MG63 (cell line): ENCODE measurements around the gene HDAC2. TPM values are rescaled to one million over a fixed set of nuclear protein-coding genes. Genes with fewer than 3 reads are reported as not detected.
A peak's percentile ranks its signal among the peaks of the same experiment; 100 is the strongest.
"Not testable (repeated sequence)": the region's sequence is repeated elsewhere in the genome, so short reads cannot be mapped to it uniquely, and the experiment has no call there.

ENCODE experiments used
- DNase-seq: peaks from one replicate; pipeline ENCODE4 v3.0.0-alpha.2; 2020
- H3K27me3 ChIP-seq: fragments of 250-450 bp; sonication (Bioruptor Pico); 2 replicates; pipeline ENCODE4 v1.5.1; 2020; ENCODE audit warnings: mild to moderate bottlenecking, moderate library complexity
- H3K36me3 ChIP-seq: fragments of 250-450 bp; sonication (Bioruptor Pico); 2 replicates; pipeline ENCODE4 v1.5.1; 2020; ENCODE audit warnings: mild to moderate bottlenecking, moderate library complexity
- H3K4me3 ChIP-seq: fragments of 250-450 bp; sonication (Bioruptor Pico); 2 replicates; pipeline ENCODE4 v1.5.1; 2020; ENCODE audit warnings: mild to moderate bottlenecking, moderate library complexity
- H3K9me3 ChIP-seq: fragments of 250-450 bp; sonication (Bioruptor Pico); 2 replicates; pipeline ENCODE4 v1.5.1; 2020; ENCODE audit warnings: mild to moderate bottlenecking, moderate library complexity
- total RNA-seq: library from RNA; depleted of rRNA; stranded (reverse); fragments of >200 nt; shearing (Covaris generic); gene quantifications from 2 replicates; pipeline ENCODE4 v1.2.3, GENCODE V29; 2014; ENCODE audit warnings: low replicate concordance

Gene HDAC2
- total RNA-seq, 1 experiment from 2014 or later, result 163 TPM

DNA sequence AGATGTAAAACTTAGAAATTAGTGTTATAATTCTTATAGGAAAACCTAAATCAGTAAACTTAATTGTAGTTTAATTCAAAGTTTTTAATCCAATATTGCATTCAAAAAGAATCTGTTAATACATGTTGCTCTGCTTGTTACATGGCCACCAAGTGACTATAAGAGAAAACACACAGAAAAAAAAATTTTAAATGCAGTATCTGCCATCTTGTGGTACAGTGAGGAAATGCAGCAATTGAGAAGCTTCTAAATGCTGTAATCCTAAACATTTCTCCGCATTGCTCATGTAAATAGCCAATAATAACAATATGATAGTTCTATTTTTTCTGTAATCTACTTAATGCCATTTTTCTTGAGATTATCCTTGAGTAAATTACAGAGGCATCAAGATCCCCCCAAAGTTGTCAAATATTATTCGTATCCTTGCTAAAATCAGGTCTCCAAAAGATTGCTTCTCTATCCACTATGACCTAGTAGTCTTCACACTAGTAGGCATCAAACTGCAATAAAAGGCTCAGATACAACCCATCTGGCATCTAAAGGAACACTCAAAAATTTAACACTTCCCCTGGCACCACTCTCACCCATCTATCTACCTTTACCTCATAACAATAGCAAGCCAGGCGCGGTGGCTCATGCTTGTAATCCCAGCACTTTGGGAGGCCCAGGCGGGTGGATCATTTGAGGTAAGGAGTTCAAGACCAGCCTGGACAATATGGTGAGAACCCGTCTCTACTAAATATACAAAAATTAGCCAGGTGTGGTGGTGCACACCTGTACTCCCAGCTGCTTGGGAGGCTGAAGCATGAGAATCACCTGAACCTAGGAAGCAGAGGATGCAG lies 34.6 kb downstream of the HDAC2 start:
- no peak for DNase-seq
- Histone ChIP-seq H3K36me3 (peaks cover 40% of the 10 kb centered on the region), H3K4me3 (no peak overlapping the region), H3K9me3 (no peaks in the 10 kb centered on the region; the same call in 1 of the 2 replicates), H3K27me3 (no peaks in the 10 kb centered on the region)

DNA sequence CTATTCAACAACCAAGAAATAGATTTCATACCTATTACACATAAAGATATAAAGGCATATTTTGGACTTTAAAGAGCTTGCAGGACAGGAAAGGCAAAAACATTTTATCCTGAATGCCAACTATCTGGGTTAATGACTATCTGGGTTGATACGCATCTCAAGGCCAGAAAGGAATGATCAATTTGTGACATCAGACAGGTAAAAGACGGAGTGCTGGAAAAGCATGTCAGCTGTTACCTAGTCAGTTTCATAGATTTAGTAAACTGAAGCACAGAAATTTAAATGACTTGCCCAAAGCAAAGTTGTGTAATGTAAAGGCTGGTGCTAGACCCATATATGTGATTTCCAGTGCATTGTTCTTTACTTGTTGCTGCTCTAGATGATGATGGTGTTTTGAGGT lies 36.8 kb downstream of the HDAC2 start:
- no peaks in the 10 kb centered on the region; the same call in 1 of the 2 replicates for H3K9me3 ChIP-seq
- no peaks in the 10 kb centered on the region for H3K27me3 ChIP-seq
- DNase-seq, result no peak
- H3K36me3 ChIP-seq, result peaks cover 23% of the 10 kb centered on the region
- H3K4me3 ChIP-seq, result no peak overlapping the region

DNA sequence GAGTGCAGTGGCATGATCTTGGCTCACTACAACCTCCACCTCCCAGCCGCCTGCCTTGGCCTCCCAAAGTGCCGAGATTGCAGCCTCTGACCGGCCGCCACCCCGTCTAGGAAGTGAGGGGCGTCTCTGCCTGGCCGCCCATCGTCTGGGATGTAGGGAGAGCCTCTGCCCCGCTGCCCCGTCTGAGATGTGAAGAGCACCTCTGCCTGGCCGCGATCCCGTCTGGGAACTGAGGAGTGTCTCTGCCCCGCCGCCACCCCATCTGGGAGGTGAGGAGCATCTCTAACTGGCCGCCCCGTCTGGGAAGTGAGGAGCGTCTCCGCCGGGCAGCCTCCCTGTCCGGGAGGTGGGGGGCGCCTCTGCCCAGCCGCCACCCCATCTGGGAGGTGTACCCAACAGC lies 39.0 kb downstream of the HDAC2 start:
- not testable (repeated sequence) for DNase-seq, H3K4me3 ChIP-seq

DNA sequence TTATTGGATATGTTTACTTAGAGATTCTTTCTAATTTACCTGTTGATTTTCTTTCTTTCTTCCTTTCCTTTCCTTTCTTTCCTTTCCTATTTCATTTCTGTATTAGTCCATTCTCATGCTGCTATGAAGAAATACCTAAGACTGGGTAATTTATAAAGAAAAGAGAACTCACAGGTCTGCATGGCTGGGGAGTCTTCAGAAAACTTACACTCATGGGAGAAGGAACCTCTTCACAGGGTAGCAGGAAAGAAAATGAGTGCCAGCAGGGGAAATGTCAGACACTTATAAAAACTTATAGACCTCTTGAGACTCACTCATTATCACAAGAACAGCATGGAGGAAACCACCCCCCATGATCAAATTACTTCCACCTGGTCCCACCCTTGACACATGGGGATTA lies 40.8 kb downstream of the HDAC2 start:
- no peaks in the 10 kb centered on the region for H3K27me3 ChIP-seq
- DNase-seq, result no peak
- peaks cover 8% of the 10 kb centered on the region for H3K36me3 ChIP-seq
- no peaks in the 10 kb centered on the region; the same call in 1 of the 2 replicates for H3K9me3 ChIP-seq
- H3K4me3 ChIP-seq, result no peak overlapping the region

More for the DNA sequence above, 39.0 kb downstream of the HDAC2 start:
- not testable (repeated sequence) for H3K9me3 ChIP-seq, H3K27me3 ChIP-seq
- peaks cover 15% of the 10 kb centered on the region for H3K36me3 ChIP-seq

DNA sequence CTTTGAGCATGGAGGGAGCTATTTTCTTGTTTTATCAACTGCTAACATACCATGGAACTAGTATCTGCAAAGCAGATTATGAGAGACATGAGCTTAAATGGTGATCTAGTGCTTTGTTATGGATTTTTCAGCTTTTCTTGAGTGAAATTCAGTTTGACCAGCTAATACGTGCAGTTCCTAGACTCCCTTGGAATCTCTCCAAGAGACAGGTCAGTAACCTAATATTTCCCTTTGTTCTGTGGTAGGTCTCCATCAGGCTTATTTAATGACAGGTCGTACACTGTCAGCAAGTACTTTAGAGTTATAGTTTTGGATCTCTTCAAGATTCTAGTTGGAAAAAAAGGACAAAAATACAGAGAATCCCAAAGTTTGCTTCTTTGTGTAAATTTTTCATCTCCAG lies 43.9 kb downstream of the HDAC2 start:
- H3K36me3 ChIP-seq, result no peaks in the 10 kb centered on the region
- no peak overlapping the region for H3K4me3 ChIP-seq
- no peaks in the 10 kb centered on the region for H3K9me3 ChIP-seq
- no peaks in the 10 kb centered on the region for H3K27me3 ChIP-seq
- no peak for DNase-seq

GRCh38 chr6:113925378-113925777 lies 45.6 kb downstream of the HDAC2 start:
- Histone ChIP-seq H3K36me3 (no peaks in the 10 kb centered on the region), H3K4me3 (no peak overlapping the region), H3K9me3 (no peaks in the 10 kb centered on the region), H3K27me3 (no peaks in the 10 kb centered on the region)
- no peak for DNase-seq

GRCh38 chr6:113924312-113924723 lies 46.6 kb downstream of the HDAC2 start:
- no peaks in the 10 kb centered on the region for H3K27me3 ChIP-seq
- no peaks in the 10 kb centered on the region for H3K9me3 ChIP-seq
- no peak overlapping the region for H3K4me3 ChIP-seq
- no peaks in the 10 kb centered on the region for H3K36me3 ChIP-seq
- no peak for DNase-seq

- DNase-seq, result no peak
- Histone ChIP-seq H3K4me3 (no peak overlapping the region), H3K36me3 (no peaks in the 10 kb centered on the region), H3K9me3 (no peaks in the 10 kb centered on the region), H3K27me3 (no peaks in the 10 kb centered on the region)
Observed at GRCh38 chr6:113923526-113923925, 47.4 kb downstream of the HDAC2 start.

- H3K27me3 ChIP-seq, result no peaks in the 10 kb centered on the region
- no peak for DNase-seq
- peaks cover 2% of the 10 kb centered on the region; the same call in 1 of the 2 replicates for H3K9me3 ChIP-seq
- no peak overlapping the region for H3K4me3 ChIP-seq
- no peaks in the 10 kb centered on the region for H3K36me3 ChIP-seq
Observed at GRCh38 chr6:113921299-113921904, 49.5 kb downstream of the HDAC2 start.

DNA sequence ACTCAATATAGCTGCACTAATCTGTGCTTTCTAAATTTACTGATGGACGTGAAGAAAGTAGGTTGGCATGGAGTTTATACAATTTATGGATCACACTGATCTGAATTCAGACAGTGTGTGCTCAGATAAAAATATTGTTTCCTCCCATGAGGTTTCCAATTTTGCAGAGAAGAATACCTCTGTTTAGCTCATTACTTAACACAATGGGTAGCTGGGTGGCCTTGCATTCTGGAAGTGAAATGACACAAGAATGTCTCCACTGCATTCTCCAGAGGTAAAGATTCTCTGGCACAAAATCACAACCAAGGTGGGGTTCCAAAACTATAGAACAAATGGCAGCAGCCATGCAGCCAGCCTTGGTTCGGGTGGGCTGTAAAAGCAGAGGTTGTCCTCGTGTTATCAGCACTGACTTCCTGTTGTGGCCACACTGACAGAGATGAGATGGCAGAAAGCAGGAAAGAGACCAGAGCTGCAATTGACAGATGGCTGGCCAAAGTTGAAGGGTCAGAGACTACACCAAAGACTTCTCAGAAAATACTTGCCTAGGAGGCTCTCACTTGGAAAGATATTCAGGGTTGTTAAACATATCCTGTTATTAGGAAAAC lies 50.2 kb downstream of the HDAC2 start:
- peaks cover 2% of the 10 kb centered on the region; the same call in 1 of the 2 replicates for H3K9me3 ChIP-seq
- H3K27me3 ChIP-seq, result no peaks in the 10 kb centered on the region
- DNase-seq, result no peak
- H3K36me3 ChIP-seq, result no peaks in the 10 kb centered on the region
- no peak overlapping the region for H3K4me3 ChIP-seq

DNA sequence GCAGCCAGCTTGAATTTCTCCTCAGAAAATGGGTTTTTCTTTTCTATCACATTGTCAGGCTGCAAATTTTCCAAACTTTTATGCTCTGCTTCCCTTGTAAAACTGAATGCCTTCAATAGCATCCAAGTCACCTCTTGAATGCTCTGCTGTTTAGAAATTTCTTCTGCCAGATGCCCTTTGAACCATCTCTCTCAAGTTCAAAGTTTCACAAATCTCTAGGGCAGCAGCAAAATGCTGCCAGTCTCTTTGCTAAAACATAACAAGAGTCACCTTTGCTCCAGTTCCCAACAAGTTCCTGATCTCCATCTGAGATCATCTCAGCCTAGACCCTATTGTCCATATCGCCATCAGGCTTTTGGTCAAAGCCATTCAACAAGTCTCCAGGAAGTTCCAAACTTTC lies 60.7 kb downstream of the HDAC2 start:
- DNase-seq, H3K4me3 ChIP-seq, H3K9me3 ChIP-seq, H3K27me3 ChIP-seq, H3K36me3 ChIP-seq: not testable (repeated sequence)

DNA sequence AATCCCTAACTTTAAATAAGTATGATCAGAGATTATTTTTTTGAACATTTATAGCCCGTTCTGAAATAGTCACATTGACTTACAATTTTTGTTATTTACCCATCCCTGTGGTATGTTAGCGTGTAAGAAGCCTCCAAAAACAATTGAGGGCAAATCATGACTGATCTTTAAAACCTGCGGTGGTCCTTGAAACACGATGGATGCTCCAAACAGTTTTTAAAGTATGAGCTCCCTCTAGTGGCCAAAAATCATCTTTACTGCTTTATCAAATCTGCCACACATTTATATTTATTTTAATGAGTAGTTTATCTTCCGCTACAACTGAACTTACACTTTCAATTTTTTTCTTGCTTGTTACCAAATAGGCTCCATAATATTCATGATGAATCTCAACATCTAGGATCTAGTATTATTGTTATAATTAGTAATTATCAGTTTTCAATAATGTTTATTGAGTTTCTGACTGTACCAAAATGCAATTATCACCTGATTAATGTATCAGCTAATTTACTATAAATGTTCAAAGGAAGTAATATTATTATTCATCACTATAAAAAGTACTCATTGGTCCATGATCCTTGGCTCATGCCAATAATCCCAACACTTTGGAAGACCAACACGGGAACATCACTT lies 61.6 kb downstream of the HDAC2 start:
- no peak overlapping the region for H3K4me3 ChIP-seq
- H3K27me3 ChIP-seq, result no peaks in the 10 kb centered on the region
- DNase-seq, result no peak
- no peaks in the 10 kb centered on the region for H3K9me3 ChIP-seq
- H3K36me3 ChIP-seq, result no peaks in the 10 kb centered on the region

DNA sequence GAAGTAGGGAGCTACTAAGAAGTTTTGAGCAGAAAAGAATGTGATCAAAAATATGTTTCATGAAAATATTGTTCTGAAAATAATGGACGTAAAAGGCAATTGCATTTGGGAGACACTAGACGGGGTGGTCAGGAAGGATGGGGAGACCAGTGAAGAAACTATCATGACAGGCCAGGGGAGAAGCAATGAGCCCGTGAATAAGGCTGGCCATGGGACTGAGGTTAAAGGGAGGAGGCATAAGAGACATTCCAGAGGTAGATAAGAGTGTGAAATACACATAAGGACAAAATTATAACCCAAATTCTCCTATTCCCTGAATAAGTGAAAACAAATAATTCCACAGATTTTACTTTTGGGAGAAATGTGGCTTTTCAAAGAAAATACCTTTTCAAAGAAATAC lies 62.1 kb downstream of the HDAC2 start:
- Histone ChIP-seq H3K36me3 (no peaks in the 10 kb centered on the region), H3K9me3 (no peaks in the 10 kb centered on the region), H3K4me3 (no peak overlapping the region), H3K27me3 (no peaks in the 10 kb centered on the region)
- DNase-seq, result no peak

DNA sequence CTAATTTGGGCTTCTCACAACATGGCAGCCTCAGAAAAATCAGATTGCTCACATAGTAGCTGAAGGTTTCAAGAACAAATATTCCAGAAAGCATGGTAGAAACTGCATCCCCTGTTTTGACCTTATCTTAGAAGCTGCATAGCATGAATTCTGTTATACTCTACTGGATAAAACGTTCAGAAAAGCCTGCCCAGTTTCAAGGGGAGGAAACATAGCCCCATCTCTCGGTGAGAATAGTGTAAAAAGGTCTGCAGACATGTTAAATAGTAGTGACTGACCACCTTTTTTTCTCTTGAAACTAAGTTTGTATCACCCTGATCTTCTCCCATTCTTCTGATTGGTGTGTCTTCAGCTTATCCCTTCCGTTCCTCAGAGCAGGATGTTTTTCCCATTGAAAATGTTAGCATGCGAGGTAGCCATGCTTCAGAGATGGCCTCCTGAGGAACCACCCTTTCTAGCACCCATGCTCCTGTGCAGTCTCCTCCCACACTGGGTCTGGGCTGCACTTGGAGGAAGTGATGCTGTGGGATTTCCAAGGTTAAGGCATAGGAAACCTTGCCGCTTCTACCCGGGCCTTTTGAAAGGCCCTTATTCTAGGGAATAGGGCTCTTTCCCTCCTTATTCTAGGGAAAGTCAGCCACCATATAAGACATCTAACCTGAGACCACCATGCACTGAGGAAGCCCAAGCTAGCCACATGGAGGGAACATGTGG lies 63.7 kb downstream of the HDAC2 start:
- Histone ChIP-seq H3K9me3 (no peaks in the 10 kb centered on the region), H3K4me3 (no peak overlapping the region), H3K36me3 (no peaks in the 10 kb centered on the region), H3K27me3 (no peaks in the 10 kb centered on the region)
- no peak for DNase-seq

DNA sequence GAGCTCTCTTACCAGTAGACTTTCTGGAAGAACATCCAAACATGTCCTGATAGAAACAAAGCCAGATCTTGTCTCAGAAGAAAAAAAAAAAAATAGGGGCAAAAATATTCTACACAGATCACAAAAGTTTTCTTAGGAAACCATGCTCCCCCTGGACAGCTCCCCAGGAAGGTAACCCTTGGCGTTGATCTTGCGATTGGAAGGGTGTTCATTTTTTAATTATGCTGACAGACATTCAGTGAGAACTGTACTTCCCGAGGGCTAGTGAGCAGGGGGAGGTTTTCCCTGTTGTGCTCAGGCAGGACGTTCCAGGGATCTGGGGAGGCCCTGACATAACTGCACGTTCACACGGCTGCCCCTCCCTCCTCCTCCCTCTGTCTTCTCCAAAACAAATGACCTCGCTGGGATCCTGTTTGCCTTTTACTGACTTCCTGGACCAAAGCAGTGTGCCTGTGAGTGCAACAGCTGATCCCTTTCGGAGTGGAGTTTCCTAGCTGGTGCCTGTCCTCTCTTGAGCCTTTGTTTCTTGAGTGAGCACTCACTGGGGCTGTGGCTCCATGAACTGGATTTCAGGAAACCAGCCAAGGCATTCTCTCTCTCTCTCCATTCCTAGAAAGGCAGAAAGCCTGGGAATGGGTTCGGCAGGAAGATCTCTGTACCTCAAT lies 67.2 kb downstream of the HDAC2 start:
- DNase-seq, result peak; percentile 6
- Histone ChIP-seq H3K9me3 (no peaks in the 10 kb centered on the region), H3K4me3 (no peak overlapping the region), H3K27me3 (no peaks in the 10 kb centered on the region), H3K36me3 (no peaks in the 10 kb centered on the region)

GRCh38 chr6:113901482-113901881 lies 69.5 kb downstream of the HDAC2 start:
- Histone ChIP-seq H3K27me3 (no peaks in the 10 kb centered on the region), H3K4me3 (no peak overlapping the region), H3K36me3 (no peaks in the 10 kb centered on the region), H3K9me3 (no peaks in the 10 kb centered on the region)
- DNase-seq, result peak; percentile 26
